ENCODE data around the gene TSC1.

TSC1 gene

DNA sequence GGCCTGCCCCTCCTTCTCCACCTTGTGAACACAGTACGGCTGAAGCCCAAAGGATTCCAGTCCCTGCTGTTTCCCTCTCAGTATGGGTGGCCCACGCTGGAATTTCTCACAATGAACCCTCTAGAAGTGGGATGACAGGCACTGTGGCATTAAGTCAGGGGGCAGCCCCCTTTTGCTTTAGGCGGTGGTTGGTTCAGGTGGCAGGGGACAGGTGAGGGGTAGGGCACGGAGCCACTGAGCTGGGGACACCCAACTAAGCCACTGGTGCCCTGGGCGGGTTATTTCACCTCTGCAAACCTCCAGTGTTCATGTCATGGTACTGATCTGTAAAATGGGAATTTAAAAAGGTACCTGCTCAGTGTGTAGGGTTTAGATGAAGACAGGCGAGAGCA is 58.1 kb downstream of the TSC1 start:
- no peak for FAIRE-seq

DNA sequence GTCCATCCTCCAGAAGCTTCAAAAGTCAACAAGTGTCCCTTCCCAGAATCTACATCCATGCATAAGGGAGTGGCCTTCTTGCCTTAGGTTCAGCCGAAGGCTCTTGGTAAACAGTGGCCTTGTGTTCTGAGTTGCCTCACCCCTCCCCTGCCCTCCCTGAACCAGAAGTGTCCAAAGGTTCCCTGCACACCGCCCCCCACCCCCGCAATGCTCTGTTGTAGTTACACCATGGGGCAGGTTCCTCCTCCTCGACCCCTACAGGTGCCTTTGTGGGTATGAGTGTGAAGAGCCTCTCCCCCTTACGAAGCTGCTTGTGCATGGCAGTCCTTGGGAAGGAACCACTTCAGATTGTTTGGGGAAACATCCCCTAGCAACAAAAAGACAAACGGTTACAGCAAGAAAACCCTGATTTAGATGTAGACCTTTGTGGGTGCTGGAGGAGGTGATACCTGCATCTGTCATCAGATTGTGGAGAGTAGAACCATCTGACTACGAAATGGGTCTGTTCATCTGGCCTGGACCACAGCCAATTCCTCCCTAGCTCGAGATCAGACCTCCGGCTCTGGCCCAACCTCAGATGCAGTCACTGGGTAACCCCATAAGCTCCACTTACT is 58.6 kb downstream of the TSC1 start:
- FAIRE-seq = no peak

GRCh38 chr9:132883349-132884294 is 60.8 kb downstream of the TSC1 start:
- FAIRE-seq = no peak

- FAIRE-seq = no peak
These were observed 61.8 kb downstream of the TSC1 start for GRCh38 chr9:132882616-132883015.

DNA sequence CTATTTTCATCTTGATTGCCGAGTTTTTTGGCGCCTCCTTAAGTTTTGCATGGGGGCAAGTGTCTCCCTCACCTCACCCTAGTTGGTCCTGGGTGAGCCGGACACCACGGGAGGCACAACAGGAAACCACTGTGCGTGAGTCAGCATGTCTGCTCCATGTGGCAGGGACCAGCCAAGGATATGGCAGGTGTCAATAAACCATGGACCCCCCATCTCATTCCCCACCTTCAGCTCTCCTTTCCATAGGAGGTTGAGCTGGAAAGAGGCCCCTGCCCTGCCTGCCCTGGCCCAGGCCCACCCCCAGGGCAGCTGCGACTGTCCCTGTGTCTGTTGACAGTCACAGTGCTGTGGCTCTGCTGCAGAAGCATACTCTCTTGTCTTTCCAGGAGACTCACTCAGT is 62.6 kb downstream of the TSC1 start:
- no peak for FAIRE-seq

DNA sequence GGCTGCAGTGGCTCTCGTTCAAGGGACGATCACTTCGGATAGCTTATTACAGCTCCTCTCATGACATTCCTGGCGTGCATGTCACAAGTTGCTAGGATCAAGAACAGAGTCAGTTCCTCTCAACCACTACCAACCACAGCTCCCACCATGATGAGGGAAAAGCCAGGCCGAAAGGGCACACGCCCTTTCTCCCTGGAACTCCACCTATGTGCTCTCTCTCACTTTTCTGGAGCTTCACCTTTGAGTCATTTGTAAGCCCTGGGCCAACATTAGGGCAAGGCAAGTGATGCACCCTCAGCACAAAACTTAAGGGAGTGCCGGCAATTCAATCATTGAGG is 64.1 kb downstream of the TSC1 start:
- FAIRE-seq = no peak

GRCh38 chr9:132879457-132880323 is 64.7 kb downstream of the TSC1 start:
- FAIRE-seq = no peak

DNA sequence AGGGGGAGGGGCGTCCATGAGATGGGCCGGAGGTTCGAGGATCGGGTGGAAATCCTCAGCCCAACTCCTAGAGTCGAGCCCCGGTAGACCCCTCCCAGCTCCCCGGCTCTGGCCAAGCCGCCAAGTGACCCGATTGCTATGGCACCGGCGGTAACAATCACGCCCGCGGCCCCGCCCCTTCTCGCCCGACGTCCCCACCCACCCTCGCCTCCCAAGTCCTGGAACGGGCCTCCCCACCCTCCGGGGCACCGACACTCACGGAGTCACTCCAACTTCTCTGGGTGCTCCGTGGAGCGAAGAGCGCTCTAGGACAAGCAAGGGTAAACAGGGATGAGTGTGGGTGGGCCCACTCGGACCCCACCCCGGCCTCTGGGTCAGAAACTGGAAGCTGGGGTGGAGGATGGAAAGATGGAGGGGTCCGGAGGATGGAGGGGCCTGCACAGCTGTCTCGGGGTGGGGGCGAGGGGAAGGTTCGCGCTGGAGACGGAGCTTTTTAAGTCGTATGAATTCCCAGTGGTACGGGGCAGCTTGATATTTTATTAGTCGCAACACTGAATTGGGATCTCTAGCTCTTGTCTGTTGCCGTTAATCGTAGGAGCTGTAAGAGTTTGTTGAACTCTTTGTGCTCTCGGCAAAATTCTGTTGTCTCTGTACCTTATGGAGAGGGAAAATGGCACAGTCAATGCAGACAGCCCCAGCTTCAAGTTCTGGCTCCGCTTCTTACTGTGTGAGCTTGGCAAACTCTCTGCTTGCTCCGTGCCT is 65.5 kb downstream of the TSC1 start, which contains the start of gene SPACA9:
Gene SPACA9, plus strand, starts transcription at position 204 of the 762 bp plus-strand sequence. CDS start 5,050 bp downstream, outside the sequence.
- FAIRE-seq = no peak

DNA sequence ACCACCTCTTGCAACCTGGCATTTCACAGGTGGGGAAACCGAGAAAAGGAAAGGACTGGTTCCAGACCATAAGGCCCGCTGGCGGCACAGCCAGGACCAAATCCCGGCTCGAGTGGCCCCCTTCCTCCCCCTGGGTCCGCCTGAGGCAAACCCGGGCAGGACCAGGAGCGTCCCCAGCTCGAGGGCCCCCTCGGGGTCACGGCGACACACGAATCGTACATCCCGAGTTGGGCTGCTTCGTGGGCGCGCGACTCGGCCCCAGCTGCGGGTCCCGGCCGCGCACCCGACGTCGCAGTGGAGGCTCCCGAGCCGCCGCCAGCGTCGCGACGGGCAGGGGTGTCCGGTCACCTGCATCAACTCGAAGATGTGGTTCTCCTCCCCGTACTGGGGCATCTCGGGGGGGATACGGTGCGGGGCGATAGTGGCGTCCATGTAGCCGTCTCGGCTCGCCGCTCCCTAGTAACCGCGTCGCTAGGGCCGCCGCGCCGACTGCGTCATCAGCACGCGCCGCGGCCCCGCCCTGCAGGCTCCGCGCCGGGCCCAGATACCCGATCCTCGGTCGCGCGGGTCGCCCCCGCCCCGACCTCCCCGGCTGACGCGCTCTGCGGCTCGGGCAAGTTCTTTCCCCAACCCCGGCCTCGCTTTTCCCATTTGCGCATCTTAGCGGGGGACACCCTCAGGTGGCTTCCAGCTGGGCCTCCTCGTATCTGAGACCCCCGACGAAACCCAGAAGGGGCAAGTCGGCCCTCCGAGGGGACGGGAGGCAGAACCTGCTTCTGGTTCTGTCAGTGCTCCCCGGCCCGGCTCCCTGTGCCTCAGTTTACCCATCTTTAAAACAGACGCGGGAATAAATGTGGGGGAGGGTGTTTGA is 66.4 kb downstream of the TSC1 start, which contains the start of gene AK8:
Gene AK8, minus strand, starts transcription at position 461 of the 871 bp plus-strand sequence. Its CDS starts 29 bp downstream, at position 432.
- FAIRE-seq = no peak

DNA sequence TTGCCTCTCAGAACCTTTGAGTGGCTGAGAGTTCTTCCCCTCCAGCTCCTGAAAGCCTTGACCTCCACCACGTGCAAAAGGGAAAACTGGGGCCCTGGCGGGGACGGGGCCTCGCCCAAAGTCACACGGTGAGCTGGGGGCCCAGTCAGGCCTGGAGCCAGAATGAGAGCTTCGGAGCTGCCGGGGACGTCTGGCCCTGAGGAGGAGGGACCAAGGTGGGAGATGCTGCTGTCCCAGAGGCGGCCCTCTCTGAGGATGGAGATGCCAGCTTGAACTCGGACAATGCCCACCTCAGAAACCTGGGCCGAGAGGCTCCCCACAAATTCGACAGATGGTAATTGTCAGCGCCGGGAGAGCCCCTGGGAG is 67.0 kb downstream of the TSC1 start:
- FAIRE-seq = no peak

- FAIRE-seq = no peak
These were observed 67.6 kb downstream of the TSC1 start for GRCh38 chr9:132876849-132877248.

GRCh38 chr9:132875159-132875558 is 69.3 kb downstream of the TSC1 start:
- no peak for FAIRE-seq

- no peak for FAIRE-seq
These were observed 71.0 kb downstream of the TSC1 start for GRCh38 chr9:132873403-132873802.

- FAIRE-seq = no peak
These were observed 75.2 kb downstream of the TSC1 start for GRCh38 chr9:132869266-132869665.

DNA sequence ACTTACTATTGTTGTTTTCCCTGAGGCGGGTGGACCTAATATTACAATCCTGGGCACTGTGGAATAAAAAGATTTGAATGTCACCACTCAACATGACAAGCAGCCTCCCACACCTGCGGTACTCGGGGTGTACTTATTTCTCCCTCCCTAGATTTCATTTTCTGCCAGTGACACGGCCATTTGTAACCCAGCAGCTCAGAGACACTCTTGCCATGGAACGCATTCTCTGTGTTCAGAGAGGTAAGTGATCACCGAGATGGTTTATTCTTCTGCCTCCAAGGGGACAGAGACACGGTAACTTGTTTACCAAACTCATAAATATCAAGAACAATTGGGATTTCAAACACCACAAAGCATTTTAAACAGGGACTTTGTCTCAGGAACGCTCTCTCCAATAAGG is 77.5 kb downstream of the TSC1 start:
- no peak for FAIRE-seq

GRCh38 chr9:132864691-132865090 is 79.7 kb downstream of the TSC1 start:
- no peak for FAIRE-seq

DNA sequence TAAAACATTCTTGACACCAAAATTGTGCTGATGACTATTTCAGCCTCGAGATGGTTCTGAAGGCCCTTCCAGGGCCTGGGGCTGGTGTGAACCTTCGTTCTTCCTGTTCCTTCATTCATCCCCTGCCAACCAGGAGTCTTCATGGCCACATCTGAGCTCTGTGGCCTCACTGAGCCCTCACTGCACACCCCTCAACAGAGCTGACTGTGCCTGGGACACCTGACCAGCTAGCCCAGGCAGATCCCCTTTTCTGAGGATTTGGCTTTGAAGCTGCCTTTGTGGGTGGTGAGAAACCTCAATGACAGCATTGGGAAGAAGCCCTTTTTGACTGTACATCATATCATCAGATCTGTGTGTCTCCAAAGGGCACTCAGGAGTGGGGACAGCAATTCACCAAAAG is 80.1 kb downstream of the TSC1 start:
- no peak for FAIRE-seq

DNA sequence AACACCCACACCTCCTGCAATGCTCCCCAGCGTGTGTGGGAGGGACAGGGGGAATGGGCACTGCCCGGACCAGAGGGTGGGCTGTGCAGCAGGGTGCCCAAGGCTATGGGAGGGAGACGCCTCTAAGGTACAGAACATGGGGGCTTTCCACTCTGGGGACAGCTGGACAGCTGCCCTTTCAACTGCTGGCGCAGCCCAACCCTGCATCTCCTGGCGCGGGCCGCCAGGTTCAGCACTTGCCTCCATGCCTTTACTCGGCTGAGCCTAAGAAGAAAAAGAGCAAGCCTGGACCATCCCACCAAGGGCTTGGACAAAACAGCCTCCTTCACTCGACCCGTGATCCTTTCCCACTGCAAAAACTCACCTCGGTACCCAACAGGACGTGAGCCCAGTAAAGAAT is 81.3 kb downstream of the TSC1 start:
- FAIRE-seq = no peak

GRCh38 chr9:132862533-132862932 is 81.9 kb downstream of the TSC1 start:
- no peak for FAIRE-seq

- no peak for FAIRE-seq
These were observed 82.8 kb downstream of the TSC1 start for GRCh38 chr9:132861666-132862065.

GRCh38 chr9:132858751-132859150 is 85.7 kb downstream of the TSC1 start:
- no peak for FAIRE-seq
